Tibial nerve (tissue), 4 donors: ENCODE data around the gene CARM1.

ENCODE experiments used
- EP300 ChIP-seq, 2 donors: sonication (generic); formaldehyde crosslinking; IDR thresholded peaks; one replicate each; pipeline ENCODE4 v1.6.1; 2017; ENCODE audit warnings: antibody characterized with exemption in 2 of 2, mild to moderate bottlenecking in 1 of 2
- POLR2A ChIP-seq, 2 donors: fragments of 450-650 bp; IDR thresholded peaks; one replicate each; pipeline ENCODE4 v1.6.1; 2017; ENCODE audit warnings: antibody characterized with exemption in 2 of 2, mild to moderate bottlenecking in 2 of 2, moderate library complexity in 2 of 2
- TF ChIP-seq, protein P1 (sequence below), 5 experiments: fragments of 200-600 bp in 3 of 5; fragments of 450-650 bp in 2 of 5; sonication (generic) in 3 of 5; IDR thresholded peaks; one replicate each; pipeline ENCODE4 v1.5.1; 2016 to 2019; ENCODE audit warnings: antibody characterized with exemption in 5 of 5, mild to moderate bottlenecking in 3 of 5, moderate library complexity in 2 of 5

DNA sequence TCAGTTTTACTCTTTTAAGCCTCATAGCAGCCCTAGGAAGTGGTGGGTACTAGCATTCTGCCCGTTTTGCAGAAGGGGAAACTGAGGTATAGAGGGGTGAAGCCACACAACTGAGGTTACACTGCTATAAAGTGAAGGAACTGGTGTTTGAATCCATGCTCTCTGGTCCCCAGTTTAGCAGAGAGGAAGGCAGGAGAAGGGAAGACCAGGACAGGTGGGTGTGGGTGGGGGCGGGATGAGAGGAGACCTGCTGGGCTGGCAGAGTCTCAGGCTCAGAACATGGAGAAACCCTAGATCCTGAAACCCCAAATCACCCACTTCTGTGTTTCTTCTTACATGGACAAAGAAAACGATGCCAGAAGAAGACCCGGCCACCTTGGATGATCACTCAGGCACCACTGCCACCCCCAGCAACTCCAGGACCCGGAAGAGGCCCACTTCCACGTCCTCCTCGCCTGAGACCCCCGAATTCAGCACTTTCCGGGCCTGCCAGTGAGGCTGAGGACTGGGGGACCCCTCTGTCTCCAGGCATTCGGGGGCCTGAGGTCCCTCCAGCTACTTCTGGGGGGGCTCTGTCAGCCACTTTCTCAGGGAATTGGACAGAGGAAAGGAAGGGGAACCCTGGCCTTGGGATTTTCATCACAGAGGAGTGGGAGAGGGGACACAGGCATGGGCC lies 2.3 kb upstream of the CARM1 start:
- no peak for TF ChIP-seq EP300 (IDR thresholded peaks at IDR 0.05)
- no peak for TF ChIP-seq POLR2A (IDR thresholded peaks at IDR 0.05)
- TF ChIP-seq, protein P1, sequence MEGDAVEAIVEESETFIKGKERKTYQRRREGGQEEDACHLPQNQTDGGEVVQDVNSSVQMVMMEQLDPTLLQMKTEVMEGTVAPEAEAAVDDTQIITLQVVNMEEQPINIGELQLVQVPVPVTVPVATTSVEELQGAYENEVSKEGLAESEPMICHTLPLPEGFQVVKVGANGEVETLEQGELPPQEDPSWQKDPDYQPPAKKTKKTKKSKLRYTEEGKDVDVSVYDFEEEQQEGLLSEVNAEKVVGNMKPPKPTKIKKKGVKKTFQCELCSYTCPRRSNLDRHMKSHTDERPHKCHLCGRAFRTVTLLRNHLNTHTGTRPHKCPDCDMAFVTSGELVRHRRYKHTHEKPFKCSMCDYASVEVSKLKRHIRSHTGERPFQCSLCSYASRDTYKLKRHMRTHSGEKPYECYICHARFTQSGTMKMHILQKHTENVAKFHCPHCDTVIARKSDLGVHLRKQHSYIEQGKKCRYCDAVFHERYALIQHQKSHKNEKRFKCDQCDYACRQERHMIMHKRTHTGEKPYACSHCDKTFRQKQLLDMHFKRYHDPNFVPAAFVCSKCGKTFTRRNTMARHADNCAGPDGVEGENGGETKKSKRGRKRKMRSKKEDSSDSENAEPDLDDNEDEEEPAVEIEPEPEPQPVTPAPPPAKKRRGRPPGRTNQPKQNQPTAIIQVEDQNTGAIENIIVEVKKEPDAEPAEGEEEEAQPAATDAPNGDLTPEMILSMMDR (IDR thresholded peaks at IDR 0.05) = no peak
